HepG2 (cell line): Measurements from ENCODE around the gene PNKP. TPM values are rescaled to one million over a fixed set of nuclear protein-coding genes. Genes with fewer than 3 reads are reported as not detected.
A peak's percentile ranks its signal among the peaks of the same experiment; 100 is the strongest.

Experiments
- ELF4 ChIP-seq: sonication (generic); formaldehyde crosslinking; IDR thresholded peaks from 2 replicates; pipeline ENCODE4 v1.5.0; 2020; ENCODE audit warnings: missing genetic modification reagents, mild to moderate bottlenecking, moderate library complexity, borderline replicate concordance
- GPN1 ChIP-seq: sonication (generic); formaldehyde crosslinking; IDR thresholded peaks from 2 replicates; pipeline ENCODE4 v1.5.1; 2020; ENCODE audit warnings: missing genetic modification reagents, borderline replicate concordance
- HES4 ChIP-seq: sonication (generic); formaldehyde crosslinking; IDR thresholded peaks from 2 replicates; pipeline ENCODE4 v1.9.0; 2021; ENCODE audit warnings: mild to moderate bottlenecking, missing genetic modification reagents, borderline replicate concordance
- HMGA1 ChIP-seq: sonication (generic); formaldehyde crosslinking; conservative IDR thresholded peaks from 2 replicates; pipeline ENCODE4 v1.4.0; 2020; ENCODE audit warnings: missing genetic modification reagents
- HOXA5 ChIP-seq: sonication (generic); formaldehyde crosslinking; IDR thresholded peaks from 2 replicates; pipeline ENCODE4 v1.4.0; 2020; ENCODE audit warnings: missing genetic modification reagents
- NCOA2 ChIP-seq: sonication (generic); formaldehyde crosslinking; IDR thresholded peaks from 2 replicates; pipeline ENCODE4 v1.8.0; 2022; ENCODE audit warnings: inconsistent platforms
- SP4 ChIP-seq: sonication (generic); formaldehyde crosslinking; IDR thresholded peaks from 2 replicates; pipeline ENCODE4 v1.8.1; 2023; ENCODE audit warnings: mild to moderate bottlenecking, missing genetic modification reagents
- TP53 ChIP-seq: sonication (generic); formaldehyde crosslinking; conservative IDR thresholded peaks from 2 replicates; pipeline ENCODE4 v1.4.0; 2020; ENCODE audit warnings: missing genetic modification reagents
- ZBTB38 ChIP-seq: sonication (generic); formaldehyde crosslinking; IDR thresholded peaks from 2 replicates; pipeline ENCODE4 v1.5.1; 2020; ENCODE audit warnings: mild to moderate bottlenecking, missing genetic modification reagents
- ZIK1 ChIP-seq: sonication (generic); formaldehyde crosslinking; IDR thresholded peaks from 2 replicates; pipeline ENCODE4 v1.5.0; 2020; ENCODE audit warnings: mild to moderate bottlenecking, low read depth, missing genetic modification reagents, borderline replicate concordance
- ZKSCAN5 ChIP-seq: sonication (generic); formaldehyde crosslinking; IDR thresholded peaks from 2 replicates; pipeline ENCODE4 v1.5.1; 2020; ENCODE audit warnings: mild to moderate bottlenecking, missing genetic modification reagents
- ZNF12 ChIP-seq: sonication (generic); formaldehyde crosslinking; IDR thresholded peaks from 2 replicates; pipeline ENCODE4 v1.5.0; 2020; ENCODE audit warnings: missing genetic modification reagents
- ZNF224 ChIP-seq: sonication (generic); formaldehyde crosslinking; IDR thresholded peaks from 2 replicates; pipeline ENCODE4 v1.5.0; 2020; ENCODE audit warnings: mild to moderate bottlenecking, missing genetic modification reagents
- ZNF501 ChIP-seq: sonication (generic); formaldehyde crosslinking; IDR thresholded peaks from 2 replicates; pipeline ENCODE4 v1.5.1; 2020; ENCODE audit warnings: mild to moderate bottlenecking, moderate library complexity, missing genetic modification reagents
- ZNF709 ChIP-seq: sonication (generic); formaldehyde crosslinking; IDR thresholded peaks from 2 replicates; pipeline ENCODE4 v1.5.0; 2020; ENCODE audit warnings: mild to moderate bottlenecking, missing genetic modification reagents
- ZNF737 ChIP-seq: sonication (generic); formaldehyde crosslinking; IDR thresholded peaks from 2 replicates; pipeline ENCODE4 v1.5.0; 2020; ENCODE audit warnings: missing genetic modification reagents, mild to moderate bottlenecking, borderline replicate concordance
- ZNF747 ChIP-seq: sonication (generic); formaldehyde crosslinking; IDR thresholded peaks from 2 replicates; pipeline ENCODE4 v1.8.1; 2023; ENCODE audit warnings: missing genetic modification reagents, mild to moderate bottlenecking, borderline replicate concordance
- ZNF749 ChIP-seq: sonication (generic); formaldehyde crosslinking; IDR thresholded peaks from 2 replicates; pipeline ENCODE4 v1.8.0; 2022; ENCODE audit warnings: mild to moderate bottlenecking, missing genetic modification reagents, moderate library complexity, borderline replicate concordance
- polyA plus RNA-seq, 8 experiments: library from polyadenylated mRNA; depleted of rRNA in 3 of 8; stranded (reverse) in 7 of 8; unstranded in 1 of 8; fragments of >200 nt; fragmentation: Illumina TruSeq in 4 of 8; extraction: Trizol in 4 of 8; gene quantifications; 2 replicates each; pipeline versions ENCODE4 v1.2.1 to v1.2.3, GENCODE V29; 2011 to 2016; ENCODE audit warnings: low read depth in 4 of 8, missing spikeins in 1 of 8, mixed read lengths in 1 of 8; ENCODE audit not compliant: insufficient read depth in 1 of 8
- total RNA-seq, 5 experiments: library from RNA; depleted of rRNA; stranded (reverse); fragments of >200 nt; fragmentation: Illumina TruSeq; extraction: Trizol; gene quantifications; 2 replicates each; pipeline ENCODE4 v1.2.3, GENCODE V29; 2016; ENCODE audit warnings: low read depth in 1 of 5
- TF ChIP-seq, protein P1 (sequence below): sonication (generic); formaldehyde crosslinking; IDR thresholded peaks from 2 replicates; pipeline ENCODE4 v1.8.1; 2023; ENCODE audit warnings: mild to moderate bottlenecking, inconsistent platforms, moderate library complexity, missing genetic modification reagents, borderline replicate concordance
- TF ChIP-seq, protein P2 (sequence below): sonication (generic); formaldehyde crosslinking; IDR thresholded peaks from 2 replicates; pipeline ENCODE4 v1.4.0; 2020; ENCODE audit warnings: missing genetic modification reagents
- TF ChIP-seq, protein P3 (sequence below): sonication (generic); formaldehyde crosslinking; IDR thresholded peaks from 2 replicates; pipeline ENCODE4 v1.4.0; 2020; ENCODE audit warnings: missing genetic modification reagents
- TF ChIP-seq, protein P4 (sequence below): sonication (generic); formaldehyde crosslinking; IDR thresholded peaks from 2 replicates; pipeline ENCODE4 v1.4.0; 2020; ENCODE audit warnings: missing genetic modification reagents, mild to moderate bottlenecking, borderline replicate concordance
- TF ChIP-seq, protein P5 (sequence below): sonication (generic); formaldehyde crosslinking; IDR thresholded peaks from 2 replicates; pipeline ENCODE4 v1.8.1; 2023; ENCODE audit warnings: mild to moderate bottlenecking, moderate library complexity, missing genetic modification reagents

The PNKP gene
- total and polyA plus RNA-seq, 2 of the 13 experiments (the other 11 are each of a cell fraction or from before 2014, with no cell fraction given): 12.7 to 27.1 TPM

DNA sequence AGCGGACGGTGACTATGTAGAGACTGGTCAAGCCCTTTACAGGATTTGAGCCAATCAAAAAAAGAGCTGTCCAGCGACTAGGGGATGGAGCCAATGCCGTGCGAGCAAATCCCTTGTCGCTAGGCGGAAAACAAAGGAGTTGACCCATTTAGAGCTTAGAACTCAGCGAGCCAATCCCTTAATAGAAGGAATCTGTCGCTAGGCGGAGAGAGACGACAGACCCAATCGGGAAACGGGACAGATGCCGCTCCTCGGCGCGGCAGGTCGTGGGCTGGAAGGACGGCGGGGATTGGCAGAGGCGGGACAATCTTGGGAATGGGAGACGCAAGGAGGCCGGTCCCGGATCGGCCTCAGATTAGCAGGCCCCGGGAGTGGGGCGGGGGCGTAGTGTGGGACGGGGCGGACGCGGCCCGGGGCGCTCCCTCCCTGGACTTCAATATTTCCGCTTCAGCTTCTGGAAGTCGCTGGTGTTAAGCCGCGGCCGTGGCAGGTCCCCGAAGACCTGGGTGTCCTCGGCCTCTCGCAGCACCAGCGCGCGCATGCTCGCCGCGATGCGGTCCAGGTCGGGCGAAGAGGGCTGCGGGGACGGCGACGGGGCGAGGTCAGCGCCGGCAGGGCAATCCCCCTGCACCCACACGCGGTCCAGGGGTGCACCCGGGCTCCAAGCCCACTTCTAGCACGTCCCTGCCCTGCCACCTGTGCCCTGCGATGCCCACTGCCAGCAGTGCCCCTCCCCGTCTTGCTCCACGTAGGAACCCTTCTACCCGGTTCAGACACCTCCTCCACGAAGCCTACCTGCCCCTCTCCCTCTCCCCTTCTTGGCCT is 2.3 kb upstream of the PNKP start (continued):
- TF ChIP-seq ZNF749 (CRISPR knock-in tag) (no peak; the same call in none of the 2 replicates), ZNF737 (CRISPR knock-in tag) (no peak), ZNF747 (CRISPR knock-in tag) (no peak), ZBTB38 (CRISPR knock-in tag) (peak; percentile 13; the same call in 1 of the 2 replicates), ZNF224 (CRISPR knock-in tag) (no peak), ELF4 (CRISPR knock-in tag) (no peak), ZNF12 (CRISPR knock-in tag) (0 out of 2 replicates have a peak, but pooled peaks have one; percentile 10), GPN1 (CRISPR knock-in tag) (peak; percentile 85; the same call in 1 of the 2 replicates), ZNF501 (CRISPR knock-in tag) (peak; percentile 37), HES4 (0 out of 2 replicates have a peak, but pooled peaks have one; percentile 41), ZIK1 (0 out of 2 replicates have a peak, but pooled peaks have one; percentile 54), HOXA5 (CRISPR knock-in tag) (0 out of 2 replicates have a peak, but pooled peaks have one; percentile 73), ZNF709 (CRISPR knock-in tag) (no peak), TP53 (CRISPR knock-in tag) (no peak), ZKSCAN5 (no peak), SP4 (CRISPR knock-in tag) (peak; percentile 72), HMGA1 (CRISPR knock-in tag) (no peak), NCOA2 (CRISPR knock-in tag) (no peak)
- TF ChIP-seq, protein P1, sequence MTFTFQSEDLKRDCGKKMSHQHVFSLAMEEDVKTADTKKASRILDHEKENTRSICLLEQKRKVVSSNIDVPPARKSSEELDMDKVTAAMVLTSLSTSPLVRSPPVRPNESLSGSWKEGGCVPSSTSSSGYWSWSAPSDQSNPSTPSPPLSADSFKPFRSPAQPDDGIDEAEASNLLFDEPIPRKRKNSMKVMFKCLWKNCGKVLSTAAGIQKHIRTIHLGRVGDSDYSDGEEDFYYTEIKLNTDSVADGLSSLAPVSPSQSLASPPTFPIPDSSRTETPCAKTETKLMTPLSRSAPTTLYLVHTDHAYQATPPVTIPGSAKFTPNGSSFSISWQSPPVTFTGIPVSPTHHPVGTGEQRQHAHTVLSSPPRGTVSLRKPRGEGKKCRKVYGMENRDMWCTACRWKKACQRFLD (CRISPR knock-in tag): 0 out of 2 replicates have a peak, but pooled peaks have one; percentile 28
- TF ChIP-seq, protein P2, sequence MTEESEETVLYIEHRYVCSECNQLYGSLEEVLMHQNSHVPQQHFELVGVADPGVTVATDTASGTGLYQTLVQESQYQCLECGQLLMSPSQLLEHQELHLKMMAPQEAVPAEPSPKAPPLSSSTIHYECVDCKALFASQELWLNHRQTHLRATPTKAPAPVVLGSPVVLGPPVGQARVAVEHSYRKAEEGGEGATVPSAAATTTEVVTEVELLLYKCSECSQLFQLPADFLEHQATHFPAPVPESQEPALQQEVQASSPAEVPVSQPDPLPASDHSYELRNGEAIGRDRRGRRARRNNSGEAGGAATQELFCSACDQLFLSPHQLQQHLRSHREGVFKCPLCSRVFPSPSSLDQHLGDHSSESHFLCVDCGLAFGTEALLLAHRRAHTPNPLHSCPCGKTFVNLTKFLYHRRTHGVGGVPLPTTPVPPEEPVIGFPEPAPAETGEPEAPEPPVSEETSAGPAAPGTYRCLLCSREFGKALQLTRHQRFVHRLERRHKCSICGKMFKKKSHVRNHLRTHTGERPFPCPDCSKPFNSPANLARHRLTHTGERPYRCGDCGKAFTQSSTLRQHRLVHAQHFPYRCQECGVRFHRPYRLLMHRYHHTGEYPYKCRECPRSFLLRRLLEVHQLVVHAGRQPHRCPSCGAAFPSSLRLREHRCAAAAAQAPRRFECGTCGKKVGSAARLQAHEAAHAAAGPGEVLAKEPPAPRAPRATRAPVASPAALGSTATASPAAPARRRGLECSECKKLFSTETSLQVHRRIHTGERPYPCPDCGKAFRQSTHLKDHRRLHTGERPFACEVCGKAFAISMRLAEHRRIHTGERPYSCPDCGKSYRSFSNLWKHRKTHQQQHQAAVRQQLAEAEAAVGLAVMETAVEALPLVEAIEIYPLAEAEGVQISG (CRISPR knock-in tag): peak; percentile 42
- TF ChIP-seq, protein P3, sequence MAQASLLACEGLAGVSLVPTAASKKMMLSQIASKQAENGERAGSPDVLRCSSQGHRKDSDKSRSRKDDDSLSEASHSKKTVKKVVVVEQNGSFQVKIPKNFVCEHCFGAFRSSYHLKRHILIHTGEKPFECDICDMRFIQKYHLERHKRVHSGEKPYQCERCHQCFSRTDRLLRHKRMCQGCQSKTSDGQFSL (CRISPR knock-in tag): no peak
- TF ChIP-seq, protein P4, sequence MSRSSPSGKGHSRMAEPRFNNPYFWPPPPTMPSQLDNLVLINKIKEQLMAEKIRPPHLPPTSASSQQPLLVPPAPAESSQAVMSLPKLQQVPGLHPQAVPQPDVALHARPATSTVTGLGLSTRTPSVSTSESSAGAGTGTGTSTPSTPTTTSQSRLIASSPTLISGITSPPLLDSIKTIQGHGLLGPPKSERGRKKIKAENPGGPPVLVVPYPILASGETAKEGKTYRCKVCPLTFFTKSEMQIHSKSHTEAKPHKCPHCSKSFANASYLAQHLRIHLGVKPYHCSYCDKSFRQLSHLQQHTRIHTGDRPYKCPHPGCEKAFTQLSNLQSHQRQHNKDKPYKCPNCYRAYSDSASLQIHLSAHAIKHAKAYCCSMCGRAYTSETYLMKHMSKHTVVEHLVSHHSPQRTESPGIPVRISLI (CRISPR knock-in tag): 0 out of 2 replicates have a peak, but pooled peaks have one; percentile 42
- TF ChIP-seq, protein P5, sequence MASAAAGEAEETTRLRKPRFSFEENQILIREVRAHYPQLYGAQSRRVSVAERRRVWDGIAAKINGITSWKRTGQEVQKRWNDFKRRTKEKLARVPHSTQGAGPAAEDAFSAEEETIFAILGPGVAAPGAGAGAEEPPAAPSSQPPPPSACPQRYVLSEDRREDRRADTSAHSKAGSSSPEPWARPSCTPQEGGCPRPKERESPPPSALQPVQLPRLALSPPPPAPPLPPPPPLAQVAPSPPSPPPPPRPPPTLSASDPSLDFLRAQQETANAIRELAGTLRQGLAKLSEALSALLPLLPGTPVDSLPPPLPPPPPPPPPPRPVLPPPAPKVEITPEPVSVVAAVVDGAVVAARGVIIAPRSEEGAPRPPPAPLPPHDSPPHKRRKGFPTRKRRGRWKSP (CRISPR knock-in tag): no peak
